HL-60/S4 treated with phorbol 12-myristate 13-acetate at 8.2 ng/mL for 4 days and 3 days (cell line): ENCODE data around the gene CAVIN4.

Source experiments
- in situ Hi-C: fragments of 300-500 bp; cut with MboI; formaldehyde crosslinking; loops from 2 replicates; pipeline ENCODE4 v1.15.0; 2022; ENCODE audit warnings: low sequenced_read_pairs

Gene CAVIN4

GRCh38 chr9:100587375-100587774, 9.5 kb downstream of the CAVIN4 start:
- in situ Hi-C loops = loop anchor here (25.0 kb wide), 1 partner anchor 1400 kb away; no protein-coding TSS in a partner anchor

- in situ Hi-C loops = loop anchor here (25.0 kb wide), 1 partner anchor 1402 kb away; no protein-coding TSS in a partner anchor
Measured at GRCh38 chr9:100589582-100589981, 11.7 kb downstream of the CAVIN4 start.

GRCh38 chr9:100590481-100590880, 12.6 kb downstream of the CAVIN4 start:
- in situ Hi-C loops = loop anchor here (25.0 kb wide), 1 partner anchor 1403 kb away; no protein-coding TSS in a partner anchor

GRCh38 chr9:100591139-100591538, 13.3 kb downstream of the CAVIN4 start:
- in situ Hi-C loops = loop anchor here (25.0 kb wide), 1 partner anchor 1404 kb away; no protein-coding TSS in a partner anchor

GRCh38 chr9:100591639-100592412, 13.9 kb downstream of the CAVIN4 start:
- in situ Hi-C loops = loop anchor here (25.0 kb wide), 1 partner anchor 1405 kb away; no protein-coding TSS in a partner anchor

GRCh38 chr9:100595391-100596199, 17.7 kb downstream of the CAVIN4 start:
- in situ Hi-C loops = loop anchor here (25.0 kb wide), 1 partner anchor 1408 kb away; no protein-coding TSS in a partner anchor

- in situ Hi-C loops = loop anchor here (25.0 kb wide), 1 partner anchor 1410 kb away; no protein-coding TSS in a partner anchor
Measured at GRCh38 chr9:100597236-100597635, 19.4 kb downstream of the CAVIN4 start.

- in situ Hi-C loops = loop anchor here (25.0 kb wide), 1 partner anchor 1411 kb away; no protein-coding TSS in a partner anchor
Measured at GRCh38 chr9:100598641-100599145, 20.8 kb downstream of the CAVIN4 start.

GRCh38 chr9:100600521-100601079, 22.7 kb downstream of the CAVIN4 start:
- in situ Hi-C loops = no loop called here

GRCh38 chr9:100601216-100601615, 23.3 kb downstream of the CAVIN4 start:
- in situ Hi-C loops = no loop called here

GRCh38 chr9:100602342-100602801, 24.5 kb downstream of the CAVIN4 start:
- in situ Hi-C loops = no loop called here

- in situ Hi-C loops = no loop called here
Measured at GRCh38 chr9:100605405-100605804, 27.5 kb downstream of the CAVIN4 start.

GRCh38 chr9:100619194-100619593, 41.3 kb downstream of the CAVIN4 start:
- in situ Hi-C loops = no loop called here

GRCh38 chr9:100619665-100620064, 41.8 kb downstream of the CAVIN4 start:
- in situ Hi-C loops = no loop called here

GRCh38 chr9:100623969-100624368, 46.1 kb downstream of the CAVIN4 start:
- in situ Hi-C loops = no loop called here

- in situ Hi-C loops = no loop called here
Measured at GRCh38 chr9:100626949-100627348, 49.1 kb downstream of the CAVIN4 start.

- in situ Hi-C loops = no loop called here
Measured at GRCh38 chr9:100637787-100638186, 59.9 kb downstream of the CAVIN4 start.
